ENCODE data around the gene PP2D1. TPM values are rescaled to one million over a fixed set of nuclear protein-coding genes. Genes with fewer than 3 reads are reported as not detected.

The PP2D1 gene
- total and polyA plus RNA-seq, 2 of the 8 experiments (the other 6 are each of a cell fraction or from before 2014, with no cell fraction given) = not detected

DNA sequence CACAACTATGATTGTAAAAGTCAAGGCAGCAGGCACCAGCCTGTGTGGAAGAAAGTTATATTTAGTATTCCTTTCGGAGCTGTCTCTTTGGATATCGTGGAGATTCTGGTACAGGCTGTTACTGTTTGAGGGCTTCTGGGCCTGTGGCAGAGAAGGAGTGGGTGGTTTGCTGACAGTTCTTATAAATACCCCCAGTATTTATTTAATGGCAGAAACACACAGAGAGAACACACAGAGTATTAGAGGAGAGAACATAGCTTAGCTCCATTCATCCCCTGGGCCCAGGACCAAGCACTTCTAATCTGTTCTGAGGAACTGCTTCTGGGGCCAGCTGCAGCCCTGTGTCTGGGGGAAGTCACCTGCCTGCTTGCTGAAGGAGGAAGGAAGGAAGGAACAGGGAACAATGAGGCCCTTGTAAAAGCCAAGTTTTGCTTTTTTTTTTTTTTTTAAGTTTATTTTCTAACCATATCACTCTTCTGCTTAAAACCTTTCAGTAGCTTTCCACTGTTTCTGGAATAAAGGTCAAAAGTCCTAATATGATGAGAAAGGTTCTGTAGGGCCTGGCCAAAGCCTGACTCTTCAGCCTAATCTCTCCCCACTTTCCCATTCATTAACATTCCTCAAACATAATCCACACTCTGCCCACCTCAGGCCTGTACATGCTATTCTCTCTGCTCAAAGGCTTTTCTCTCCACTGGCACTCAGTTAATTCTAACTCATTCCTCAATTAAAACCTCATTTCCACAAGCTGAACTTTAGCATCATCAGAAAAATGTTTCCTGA is 11.8 kb upstream of the PP2D1 start:
- no peak overlapping the region for H2AFZ ChIP-seq (ENCODE audit: low read length)
- H3K79me2 ChIP-seq (ENCODE audit: control insufficient read depth in 1 of 2, insufficient read depth in 2 of 2, low read length in 2 of 2) = no peaks in the 10 kb centered on the region
- DNase-seq (ENCODE audit: low read depth in 1 of 2, low spot score in 2 of 2) = no peak
- no peak overlapping the region for H2BK12ac ChIP-seq (ENCODE audit: low read depth, low read length)
- no peak overlapping the region for H3K27ac ChIP-seq (ENCODE audit: low read depth, low read length)
- H3K4me1 ChIP-seq (replicated peaks in 1 of 4; ENCODE audit: control insufficient read depth in 3 of 4, insufficient read depth in 4 of 4, low read length in 3 of 4) = no peaks in the 10 kb centered on the region
- no peak overlapping the region for H3K18ac ChIP-seq (ENCODE audit: extremely low read depth, low read length)
- 88% methylated on average over 2 of the region's 2 CpGs; no CpG with 5 or more reads in 1 of the 2 experiments for WGBS, 2 experiments (ENCODE audit: extremely low coverage in 1 of 2, insufficient coverage in 1 of 2, insufficient read length in 1 of 2, insufficient replicate concordance in 2 of 2, low coverage in 1 of 2, low lambda C conversion rate in 2 of 2, missing lambda C conversion rate in 1 of 2)
- CTCF ChIA-PET (ENCODE audit: partially characterized antibody) = interaction anchor here (1.2 to 1.5 kb wide), 2 partner anchors 8 to 139 kb away, joined by 4 to 5 read pairs; no protein-coding TSS in a partner anchor
- H4K91ac ChIP-seq (replicated peaks; ENCODE audit: insufficient read length, low read length) = no peak overlapping the region
- H2BK20ac ChIP-seq (ENCODE audit: low read length) = no peak overlapping the region
- H2BK15ac ChIP-seq (ENCODE audit: low read length) = no peak overlapping the region
- H4K20me1 ChIP-seq (replicated peaks in 1 of 2; ENCODE audit: control insufficient read depth in 1 of 2, insufficient read depth in 2 of 2, low read length in 2 of 2) = no peaks in the 10 kb centered on the region
- H3K4me3 ChIP-seq (ENCODE audit: extremely low read depth in 1 of 4, insufficient read depth in 2 of 4, low read depth in 3 of 4, low read length in 4 of 4) = no peak overlapping the region
- H2BK5ac ChIP-seq (ENCODE audit: low read depth, low read length) = no peak overlapping the region
- H3K56ac ChIP-seq (replicated peaks; ENCODE audit: insufficient read length, low read depth, low read length) = no peak overlapping the region
- no peak for FAIRE-seq
- H3K23ac ChIP-seq (ENCODE audit: insufficient read length) = no peak overlapping the region
- H2BK120ac ChIP-seq (replicated peaks; ENCODE audit: low read depth, low read length) = no peak overlapping the region
- H3K4ac ChIP-seq (replicated peaks; ENCODE audit: insufficient read length, low read depth, low read length) = no peak overlapping the region
- POLR2A ChIA-PET (ENCODE audit: partially characterized antibody) = no interaction called here
- no peaks in the 10 kb centered on the region for H3K36me3 ChIP-seq (ENCODE audit: control insufficient read depth in 2 of 4, insufficient read depth in 4 of 4, low read length in 3 of 4)
- no peak overlapping the region for H3K14ac ChIP-seq (ENCODE audit: insufficient read length)
- no peak overlapping the region for H4K5ac ChIP-seq (ENCODE audit: insufficient read length, low read depth, low read length)
- no peak overlapping the region for H4K8ac ChIP-seq (ENCODE audit: extremely low read depth, insufficient read depth, low read length)
- no peak overlapping the region for H2AK5ac ChIP-seq (ENCODE audit: low read depth, low read length)
- H3K79me1 ChIP-seq (ENCODE audit: low read depth, low read length) = no peaks in the 10 kb centered on the region
- no peak overlapping the region for H3K9ac ChIP-seq (replicated peaks in 1 of 4; ENCODE audit: extremely low read depth in 1 of 4, low read depth in 3 of 4, low read length in 3 of 4)
- no peaks in the 10 kb centered on the region for H3K27me3 ChIP-seq (replicated peaks in 1 of 4; ENCODE audit: control insufficient read depth in 3 of 4, extremely low read depth in 1 of 4, insufficient read depth in 3 of 4, low read length in 3 of 4)
- no peaks in the 10 kb centered on the region for H3K23me2 ChIP-seq (ENCODE audit: low read depth, low read length)
- H3K4me2 ChIP-seq (ENCODE audit: insufficient read depth in 1 of 2, low read depth in 2 of 2, low read length in 2 of 2) = no peak overlapping the region
- H3K9me3 ChIP-seq (ENCODE audit: insufficient read depth in 2 of 2, low read depth in 1 of 2, low read length in 1 of 2) = no peaks in the 10 kb centered on the region
- TF ChIP-seq GTF2F1 (IDR thresholded peaks at IDR 0.05; ENCODE audit: borderline replicate concordance, low read depth, low read length) (no peak), RFX5 (IDR thresholded peaks at IDR 0.05; ENCODE audit: borderline replicate concordance, low read depth, low read length) (no peak), POLR2AphosphoS5 (IDR thresholded peaks at IDR 0.05; ENCODE audit: low read depth, low read length) (no peak), EGR1 (IDR thresholded peaks at IDR 0.05; ENCODE audit: borderline replicate concordance, low read depth, low read length) (no peak), CEBPB (IDR thresholded peaks at IDR 0.05; ENCODE audit: low read depth, low read length) (no peak), TEAD4 (IDR thresholded peaks at IDR 0.05; ENCODE audit: low read depth, low read length) (no peak), NANOG (IDR thresholded peaks at IDR 0.05; ENCODE audit: insufficient read depth, low read depth, low read length, poor library complexity, severe bottlenecking) (no peak), KDM5A (IDR thresholded peaks at IDR 0.05; ENCODE audit: low read length) (no peak), PHF8 (conservative IDR thresholded peaks at IDR 0.05; ENCODE audit: low read depth, low read length) (no peak), SUZ12 (IDR thresholded peaks at IDR 0.05; ENCODE audit: low read length) (no peak), SAP30 (IDR thresholded peaks at IDR 0.05; ENCODE audit: insufficient read depth, insufficient replicate concordance, low read length) (no peak), ASH2L (IDR thresholded peaks at IDR 0.05; ENCODE audit: low read length) (no peak), EZH2 (IDR thresholded peaks at IDR 0.05; ENCODE audit: low read depth, low read length, severe bottlenecking) (no peak)

Data from H1 (cell line).